ENCODE data around the gene VTI1A. TPM values are rescaled to one million over a fixed set of nuclear protein-coding genes. Genes with fewer than 3 reads are reported as not detected.

VTI1A gene
- total RNA-seq, 2 donors from 2014 or later = 34.1 to 38.6 TPM

DNA sequence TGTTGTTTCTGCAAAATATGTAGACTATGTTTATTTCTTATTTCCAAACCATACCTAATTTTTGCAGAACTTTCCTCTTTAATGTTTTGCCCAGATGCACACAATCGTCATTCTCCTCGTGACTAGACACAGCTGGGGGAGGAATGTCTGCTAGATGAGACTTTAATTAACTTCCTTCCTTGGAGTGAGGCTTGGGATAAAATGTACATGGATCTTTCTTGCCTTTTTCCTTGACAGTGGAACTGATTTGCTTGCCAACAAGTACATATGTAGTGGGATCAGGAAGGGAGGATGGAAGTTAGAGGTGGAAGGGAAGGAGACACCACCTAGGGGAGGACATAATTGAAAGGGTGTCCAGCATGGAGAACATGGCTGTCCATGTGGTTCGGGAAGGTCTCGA, 172.5 kb downstream of the VTI1A start:
- Histone ChIP-seq H3K27me3 (no peaks in the 10 kb centered on the region), H3K36me3 (no peaks in the 10 kb centered on the region), H3K4me1 (no peaks in the 10 kb centered on the region), H3K27ac (no peak overlapping the region), H3K4me3 (no peak overlapping the region), H3K9me3 (no peaks in the 10 kb centered on the region), H3K9ac (ENCODE audit: low read depth in 2 of 2, low read length in 2 of 2) (no peak overlapping the region)
- intact Hi-C loops (cut with DNase I) = no loop called here
- TF ChIP-seq CTCF (IDR thresholded peaks at IDR 0.05) = no peak
- no peak for DNase-seq

DNA sequence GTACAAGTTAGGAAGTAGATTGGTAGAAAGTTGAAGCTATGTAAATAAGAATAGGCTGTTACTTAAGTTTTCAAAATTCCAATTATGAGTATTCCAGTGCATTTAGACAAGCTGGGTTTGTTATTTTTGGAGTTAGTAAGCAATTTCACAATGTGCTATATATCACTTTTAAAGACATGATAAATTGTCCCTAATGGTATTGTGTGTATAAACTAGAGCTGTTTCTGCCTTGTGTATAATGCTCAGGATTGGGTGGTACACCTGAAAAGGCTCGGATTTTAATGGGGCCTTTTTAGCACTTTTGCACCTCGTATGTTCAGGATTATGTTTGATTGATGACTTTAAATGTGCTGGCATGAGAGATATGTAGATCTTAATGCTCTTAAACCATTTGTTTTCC, 175.8 kb downstream of the VTI1A start:
- no peaks in the 10 kb centered on the region for H3K36me3 ChIP-seq
- intact Hi-C loops (cut with DNase I) = no loop called here
- H3K4me3 ChIP-seq = no peak overlapping the region
- no peak for DNase-seq
- no peaks in the 10 kb centered on the region for H3K9me3 ChIP-seq
- no peaks in the 10 kb centered on the region for H3K27me3 ChIP-seq
- H3K4me1 ChIP-seq = no peaks in the 10 kb centered on the region
- H3K9ac ChIP-seq (ENCODE audit: low read depth in 2 of 2, low read length in 2 of 2) = no peak overlapping the region
- H3K27ac ChIP-seq = no peak overlapping the region
- TF ChIP-seq CTCF (IDR thresholded peaks at IDR 0.05) = no peak

- DNase-seq = no peak
- H3K9ac ChIP-seq (ENCODE audit: low read depth in 2 of 2, low read length in 2 of 2) = no peak overlapping the region
- H3K36me3 ChIP-seq = no peaks in the 10 kb centered on the region
- intact Hi-C loops (cut with DNase I) = no loop called here
- H3K4me3 ChIP-seq = no peak overlapping the region
- TF ChIP-seq CTCF (IDR thresholded peaks at IDR 0.05) = no peak
- no peak overlapping the region for H3K27ac ChIP-seq
- H3K27me3 ChIP-seq = no peaks in the 10 kb centered on the region
- H3K4me1 ChIP-seq = no peaks in the 10 kb centered on the region
- H3K9me3 ChIP-seq = no peaks in the 10 kb centered on the region
Observed at GRCh38 chr10:112624546-112625048, 177.6 kb downstream of the VTI1A start.

DNA sequence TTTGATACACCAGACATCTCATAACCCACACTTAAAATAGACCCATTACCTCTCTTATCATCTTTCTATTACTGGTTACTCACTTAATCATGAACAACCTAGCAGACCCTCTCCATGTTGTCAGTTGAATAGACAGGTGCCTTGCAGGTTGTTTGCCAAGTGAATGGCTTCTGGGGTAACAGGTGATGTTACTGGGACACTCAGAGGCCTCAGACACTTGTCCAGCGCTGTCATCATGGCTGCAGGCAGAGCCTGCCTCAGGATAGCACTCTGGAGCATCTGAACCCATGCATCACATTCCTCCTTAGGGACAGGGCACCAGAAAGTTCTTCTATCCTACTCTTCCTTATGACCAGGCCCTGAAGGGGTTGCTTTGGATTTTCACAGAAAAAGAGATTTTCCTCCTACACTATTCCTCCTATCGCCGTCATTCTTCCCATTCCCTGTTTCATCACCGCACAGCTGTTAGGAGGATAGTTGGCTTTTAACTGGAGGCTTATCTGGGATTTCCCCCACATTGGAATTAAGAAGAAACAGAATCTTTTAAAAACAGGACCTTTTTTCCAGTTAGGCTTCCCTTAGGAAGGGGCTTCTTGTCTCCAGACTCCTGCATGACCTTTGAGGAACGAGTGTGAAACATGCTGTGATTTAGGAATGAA, 182.1 kb downstream of the VTI1A start:
- H3K36me3 ChIP-seq = no peaks in the 10 kb centered on the region
- H3K9me3 ChIP-seq = no peaks in the 10 kb centered on the region
- no peaks in the 10 kb centered on the region for H3K27me3 ChIP-seq
- DNase-seq = no peak
- H3K4me1 ChIP-seq = no peaks in the 10 kb centered on the region
- no peak for TF ChIP-seq CTCF (IDR thresholded peaks at IDR 0.05)
- no peak overlapping the region for H3K9ac ChIP-seq (ENCODE audit: low read depth in 2 of 2, low read length in 2 of 2)
- intact Hi-C loops (cut with DNase I) = no loop called here
- H3K27ac ChIP-seq = no peak overlapping the region
- H3K4me3 ChIP-seq = no peak overlapping the region

- Histone ChIP-seq H3K4me3 (no peak overlapping the region), H3K27ac (no peak overlapping the region), H3K27me3 (no peaks in the 10 kb centered on the region), H3K36me3 (no peaks in the 10 kb centered on the region), H3K9ac (ENCODE audit: low read depth in 2 of 2, low read length in 2 of 2) (no peak overlapping the region), H3K4me1 (no peaks in the 10 kb centered on the region), H3K9me3 (no peaks in the 10 kb centered on the region)
- TF ChIP-seq CTCF (IDR thresholded peaks at IDR 0.05) = no peak
- intact Hi-C loops (cut with DNase I) = no loop called here
- no peak for DNase-seq
Observed at GRCh38 chr10:112631501-112632400, 184.7 kb downstream of the VTI1A start.
